NCI-H82 treated with DMSO at 0.1 percent for 48 hours (cell line): ENCODE data around the gene LRIT1.
"Not testable (repeated sequence)": the region's sequence is repeated elsewhere in the genome, so short reads cannot be mapped to it uniquely, and the experiment has no call there.

ENCODE experiments used
- DNase-seq: peaks from one replicate; lab custom pipeline; 2025; ENCODE audit not compliant: unreplicated experiment; lab: John Stamatoyannopoulos, UW

LRIT1 gene

GRCh38 chr10:84241185-84241790, at the start of gene LRIT1:
Gene LRIT1, minus strand, starts transcription at chr10:84241546. Its CDS starts 107 bp downstream, at chr10:84241439.
- peak; percentile 49 for DNase-seq

DNA sequence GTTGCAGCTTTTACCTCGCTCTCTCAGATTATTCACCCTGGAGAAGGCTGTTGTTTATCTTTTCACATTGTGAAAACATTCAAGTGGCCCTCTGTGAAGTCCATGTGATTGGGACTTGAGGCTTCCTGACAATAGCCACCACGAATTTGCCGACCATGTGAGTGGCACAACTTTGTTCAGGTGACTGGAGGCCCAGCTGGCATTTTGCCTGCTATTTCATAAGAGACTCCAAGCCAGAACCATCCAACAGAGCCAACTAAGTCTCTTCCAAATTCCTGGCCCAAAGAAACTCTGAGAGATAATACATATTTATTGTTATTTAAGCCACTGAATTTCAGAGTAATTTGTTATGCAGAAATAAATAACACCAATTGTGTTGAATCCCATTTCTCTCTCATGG, 48.9 kb upstream of the LRIT1 start:
- DNase-seq = no peak

- no peak for DNase-seq
Measured at GRCh38 chr10:84289521-84290200, 48.3 kb upstream of the LRIT1 start.

- no peak for DNase-seq
Measured at GRCh38 chr10:84288151-84288550, 46.8 kb upstream of the LRIT1 start.

DNA sequence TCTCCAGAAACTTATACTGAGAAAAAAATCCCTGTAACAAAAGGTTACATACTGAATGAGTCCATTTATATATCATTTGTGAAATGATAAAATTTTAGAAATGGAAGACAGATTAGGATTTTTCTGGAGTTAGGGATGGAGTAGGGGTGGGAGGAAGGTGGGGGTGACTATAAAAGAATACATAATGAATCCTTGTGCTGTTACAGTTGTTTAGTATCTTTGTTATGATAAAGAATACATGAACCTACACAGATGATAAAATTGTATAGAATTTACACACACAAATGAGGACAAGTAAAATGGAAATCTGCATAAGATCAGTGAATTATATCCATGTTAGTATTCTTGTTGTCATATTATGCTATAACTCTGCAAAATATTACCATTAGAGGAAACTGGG, 45.3 kb upstream of the LRIT1 start:
- no peak for DNase-seq

DNA sequence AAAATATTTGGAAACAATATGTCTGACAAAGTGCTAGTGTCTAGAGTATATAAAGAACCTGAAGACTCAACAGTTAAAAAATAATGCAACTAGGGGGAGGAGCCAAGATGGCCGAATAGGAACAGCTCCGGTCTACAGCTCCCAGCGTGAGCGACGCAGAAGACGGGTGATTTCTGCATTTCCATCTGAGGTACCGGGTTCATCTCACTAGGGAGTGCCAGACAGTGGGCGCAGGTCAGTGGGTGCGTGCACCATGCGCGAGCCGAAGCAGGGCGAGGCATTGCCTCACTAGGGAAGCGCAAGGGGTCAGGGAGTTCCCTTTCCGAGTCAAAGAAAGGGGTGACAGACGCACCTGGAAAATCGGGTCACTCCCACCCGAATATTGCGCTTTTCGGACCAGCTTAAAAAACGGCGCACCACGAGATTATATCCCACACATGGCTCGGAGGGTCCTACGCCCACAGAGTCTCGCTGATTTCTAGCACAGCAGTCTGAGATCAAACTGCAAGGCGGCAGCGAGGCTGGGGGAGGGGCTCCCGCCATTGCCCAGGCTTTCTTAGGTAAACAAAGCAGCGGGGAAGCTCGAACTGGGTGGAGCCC, 38.6 kb upstream of the LRIT1 start:
- not testable (repeated sequence) for DNase-seq

DNA sequence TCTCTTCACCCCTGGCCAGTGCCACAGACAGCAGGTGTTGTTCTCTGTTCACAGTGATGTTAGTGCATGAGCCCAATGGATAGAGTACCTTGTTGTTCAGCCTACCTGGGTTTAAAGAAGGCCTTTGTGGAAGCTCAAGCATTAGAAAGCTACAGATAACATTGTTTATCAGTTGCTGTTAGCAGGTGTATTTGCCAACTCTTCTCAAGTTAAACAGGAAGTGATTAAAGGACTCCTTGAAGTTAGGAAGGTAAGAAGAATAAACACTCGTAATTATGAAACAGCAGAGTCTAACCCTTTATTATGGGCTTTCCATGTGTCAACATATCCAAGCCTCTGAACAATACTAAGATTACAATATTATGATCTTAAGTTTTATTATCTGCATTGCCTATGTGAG, 29.4 kb upstream of the LRIT1 start:
- no peak for DNase-seq

DNA sequence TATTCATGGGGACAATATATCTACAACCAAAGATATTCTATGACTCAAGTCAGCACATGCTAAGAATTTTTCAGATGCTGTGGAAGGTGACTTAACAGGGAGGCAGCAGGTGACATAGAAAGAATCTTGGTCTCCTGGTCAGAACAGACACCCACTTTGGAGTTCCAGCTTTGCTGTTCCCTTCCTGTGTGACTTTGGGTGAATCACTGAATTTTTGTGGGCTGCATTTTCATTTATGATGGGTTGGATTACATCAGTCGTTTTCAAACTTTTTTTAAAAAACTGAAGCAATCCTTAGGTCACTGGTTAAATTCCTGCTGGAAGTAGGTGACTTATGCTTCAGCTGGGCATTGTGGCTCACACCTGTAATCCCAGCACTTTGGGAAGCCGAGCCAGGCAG, 28.4 kb upstream of the LRIT1 start:
- no peak for DNase-seq

- no peak for DNase-seq
Measured at GRCh38 chr10:84269162-84269561, 27.8 kb upstream of the LRIT1 start.

GRCh38 chr10:84267503-84268126, 26.3 kb upstream of the LRIT1 start:
- no peak for DNase-seq

DNA sequence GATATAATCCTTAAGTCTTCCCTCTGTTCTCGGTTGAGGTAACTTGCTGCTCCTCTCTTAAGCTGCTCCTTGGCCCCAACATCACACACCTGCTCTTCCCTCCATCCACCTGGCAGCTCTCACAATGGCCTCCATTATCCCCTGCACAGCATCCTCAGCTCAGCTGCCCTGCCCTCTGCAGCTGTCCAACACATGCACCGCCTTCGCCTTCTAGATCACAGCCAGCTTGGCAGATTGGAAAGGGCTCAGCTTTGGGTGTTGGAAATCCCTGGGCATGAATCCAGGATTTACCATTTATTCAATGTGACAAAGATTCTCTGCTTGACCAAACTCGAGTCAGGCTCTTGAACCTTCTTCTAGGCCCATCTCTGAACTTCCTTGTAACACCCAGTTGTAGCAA, 24.1 kb upstream of the LRIT1 start:
- no peak for DNase-seq

- DNase-seq = peak; percentile 17
Measured at GRCh38 chr10:84264611-84265141, 23.3 kb upstream of the LRIT1 start.

GRCh38 chr10:84263716-84264115, 22.4 kb upstream of the LRIT1 start:
- DNase-seq = no peak

DNA sequence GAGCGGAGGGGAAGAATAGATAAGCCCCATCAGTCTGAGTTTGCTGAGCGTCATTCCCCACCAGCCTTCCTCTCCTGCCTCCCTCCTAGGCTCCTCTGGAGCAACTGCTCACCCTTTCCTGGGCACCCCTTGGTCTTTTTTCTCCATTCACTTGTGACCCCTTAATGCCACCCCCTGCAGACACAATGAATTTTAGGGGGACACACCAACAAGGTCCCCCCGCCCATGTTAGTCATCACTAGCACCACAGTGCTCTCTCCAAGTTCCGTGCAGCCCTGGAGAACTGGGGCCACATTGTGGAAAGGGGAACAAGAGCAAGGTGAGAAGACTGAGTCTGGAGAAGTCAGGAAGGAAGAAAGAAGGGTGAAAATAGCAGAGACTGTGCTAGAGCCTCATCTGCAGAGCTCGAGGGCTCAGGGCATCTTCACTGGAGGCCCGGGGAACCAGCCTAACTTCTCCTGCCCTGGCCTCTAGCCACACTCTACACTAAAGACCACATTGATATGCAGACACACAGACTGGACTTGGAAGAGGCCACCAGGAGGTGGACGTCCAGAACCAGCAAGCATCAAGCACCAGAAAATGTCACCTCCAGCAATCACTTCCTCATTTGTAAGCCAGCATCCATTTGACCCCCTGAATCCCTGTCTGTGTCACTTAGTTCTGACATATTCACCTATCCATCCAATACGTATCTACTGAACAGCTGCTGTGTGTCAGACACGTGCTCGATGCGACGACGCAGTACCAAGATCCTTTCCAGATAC, 21.0 kb upstream of the LRIT1 start:
- no peak for DNase-seq

- DNase-seq = no peak
Measured at GRCh38 chr10:84261236-84261915, 20.0 kb upstream of the LRIT1 start.

DNA sequence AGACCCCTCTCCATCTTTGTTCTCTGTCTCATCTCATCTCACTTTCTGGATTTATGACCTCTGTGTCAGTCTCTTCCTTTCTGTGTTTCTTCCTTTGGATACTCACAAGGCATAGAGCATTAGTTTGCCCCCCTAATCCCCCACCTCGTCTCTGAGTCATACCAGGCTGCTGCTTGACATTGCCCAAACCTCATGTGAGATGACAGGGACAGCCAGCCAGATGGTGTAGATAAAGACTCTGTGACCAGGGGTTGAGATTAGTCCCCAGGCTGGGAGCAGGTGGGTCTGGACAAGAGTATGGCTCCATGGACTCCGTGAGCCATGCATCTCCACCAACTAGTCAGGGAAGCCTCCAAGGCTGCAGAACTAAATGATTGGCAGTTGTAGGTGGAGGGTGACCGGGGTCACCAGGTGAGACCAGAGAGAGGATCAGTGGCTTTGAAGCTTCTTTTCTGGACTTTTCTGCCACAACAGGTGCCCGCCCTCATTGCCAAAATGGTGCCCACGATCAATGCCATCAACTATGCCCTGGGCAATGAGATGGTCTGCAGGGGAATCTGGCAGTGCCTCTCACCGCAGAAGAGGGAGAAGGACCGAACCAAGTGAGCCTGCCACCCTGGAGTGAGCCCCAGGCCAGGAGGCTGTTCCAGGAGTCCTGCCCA, 16.8 kb upstream of the LRIT1 start:
- no peak for DNase-seq

- DNase-seq = no peak
Measured at GRCh38 chr10:84257343-84258020, 16.1 kb upstream of the LRIT1 start.

- DNase-seq = no peak
Measured at GRCh38 chr10:84256510-84257342, 15.4 kb upstream of the LRIT1 start.
